MG63 (cell line): ENCODE data around the gene CDC42BPG. TPM values are rescaled to one million over a fixed set of nuclear protein-coding genes. Genes with fewer than 3 reads are reported as not detected.
A peak's percentile ranks its signal among the peaks of the same experiment; 100 is the strongest.

Source experiments
- DNase-seq: peaks from one replicate; pipeline ENCODE4 v3.0.0-alpha.2; 2020
- H3K27me3 ChIP-seq: fragments of 250-450 bp; sonication (Bioruptor Pico); 2 replicates; pipeline ENCODE4 v1.5.1; 2020; ENCODE audit warnings: mild to moderate bottlenecking, moderate library complexity
- H3K36me3 ChIP-seq: fragments of 250-450 bp; sonication (Bioruptor Pico); 2 replicates; pipeline ENCODE4 v1.5.1; 2020; ENCODE audit warnings: mild to moderate bottlenecking, moderate library complexity
- H3K4me3 ChIP-seq: fragments of 250-450 bp; sonication (Bioruptor Pico); 2 replicates; pipeline ENCODE4 v1.5.1; 2020; ENCODE audit warnings: mild to moderate bottlenecking, moderate library complexity
- H3K9me3 ChIP-seq: fragments of 250-450 bp; sonication (Bioruptor Pico); 2 replicates; pipeline ENCODE4 v1.5.1; 2020; ENCODE audit warnings: mild to moderate bottlenecking, moderate library complexity
- total RNA-seq: library from RNA; depleted of rRNA; stranded (reverse); fragments of >200 nt; shearing (Covaris generic); gene quantifications from 2 replicates; pipeline ENCODE4 v1.2.3, GENCODE V29; 2014; ENCODE audit warnings: low replicate concordance; rRNA removed

Gene CDC42BPG
- 0.07 and 0.36 TPM in 2 replicates for total RNA-seq

- DNase-seq, result peak; percentile 76
- H3K36me3 ChIP-seq, result no peaks in the 10 kb centered on the region
- no peaks in the 10 kb centered on the region for H3K27me3 ChIP-seq
- H3K4me3 ChIP-seq, result peak within 1 kb of the TSS; percentile 15; the same call in 1 of the 2 replicates
- no peaks in the 10 kb centered on the region for H3K9me3 ChIP-seq
Measured at GRCh38 chr11:64844330-64845128, at the start of gene CDC42BPG. Gene CDC42BPG, minus strand, starts transcription at chr11:64844653. Its CDS starts 84 bp downstream, at chr11:64844569.

GRCh38 chr11:64893194-64894069 is 49.0 kb upstream of the CDC42BPG start:
- no peak overlapping the region for H3K4me3 ChIP-seq
- H3K36me3 ChIP-seq, result no peaks in the 10 kb centered on the region
- H3K9me3 ChIP-seq, result no peaks in the 10 kb centered on the region
- H3K27me3 ChIP-seq, result no peaks in the 10 kb centered on the region
- DNase-seq, result no peak

- Histone ChIP-seq H3K9me3 (no peaks in the 10 kb centered on the region), H3K36me3 (no peaks in the 10 kb centered on the region), H3K27me3 (no peaks in the 10 kb centered on the region), H3K4me3 (no peak overlapping the region)
- no peak for DNase-seq
Measured at GRCh38 chr11:64892838-64893193, 48.4 kb upstream of the CDC42BPG start.

GRCh38 chr11:64892411-64892831 is 48.0 kb upstream of the CDC42BPG start:
- no peaks in the 10 kb centered on the region for H3K9me3 ChIP-seq
- no peak for DNase-seq
- H3K4me3 ChIP-seq, result no peak overlapping the region
- no peaks in the 10 kb centered on the region for H3K36me3 ChIP-seq
- H3K27me3 ChIP-seq, result no peaks in the 10 kb centered on the region

GRCh38 chr11:64891880-64892279 is 47.4 kb upstream of the CDC42BPG start:
- no peak for DNase-seq
- Histone ChIP-seq H3K27me3 (no peaks in the 10 kb centered on the region), H3K4me3 (no peak overlapping the region), H3K9me3 (no peaks in the 10 kb centered on the region), H3K36me3 (no peaks in the 10 kb centered on the region)

GRCh38 chr11:64891215-64891848 is 46.9 kb upstream of the CDC42BPG start:
- no peak for DNase-seq

GRCh38 chr11:64890522-64890939 is 46.1 kb upstream of the CDC42BPG start:
- H3K27me3 ChIP-seq, result no peaks in the 10 kb centered on the region
- DNase-seq, result no peak
- no peaks in the 10 kb centered on the region for H3K36me3 ChIP-seq
- H3K9me3 ChIP-seq, result no peaks in the 10 kb centered on the region
- no peak overlapping the region for H3K4me3 ChIP-seq

More at GRCh38 chr11:64891215-64891848, 46.9 kb upstream of the CDC42BPG start:
- H3K36me3 ChIP-seq, result no peaks in the 10 kb centered on the region
- H3K9me3 ChIP-seq, result no peaks in the 10 kb centered on the region
- no peaks in the 10 kb centered on the region for H3K27me3 ChIP-seq
- H3K4me3 ChIP-seq, result no peak overlapping the region

GRCh38 chr11:64888729-64889511 is 44.5 kb upstream of the CDC42BPG start:
- peak; percentile 34 for DNase-seq
- H3K27me3 ChIP-seq, result no peaks in the 10 kb centered on the region
- no peaks in the 10 kb centered on the region for H3K36me3 ChIP-seq
- no peak overlapping the region for H3K4me3 ChIP-seq
- H3K9me3 ChIP-seq, result no peaks in the 10 kb centered on the region

GRCh38 chr11:64888406-64888728 is 43.9 kb upstream of the CDC42BPG start:
- no peaks in the 10 kb centered on the region for H3K9me3 ChIP-seq
- no peaks in the 10 kb centered on the region for H3K36me3 ChIP-seq
- no peak for DNase-seq
- H3K4me3 ChIP-seq, result no peak overlapping the region
- H3K27me3 ChIP-seq, result no peaks in the 10 kb centered on the region

GRCh38 chr11:64887757-64888405 is 43.4 kb upstream of the CDC42BPG start:
- Histone ChIP-seq H3K4me3 (no peak overlapping the region), H3K36me3 (no peaks in the 10 kb centered on the region), H3K9me3 (no peaks in the 10 kb centered on the region), H3K27me3 (no peaks in the 10 kb centered on the region)
- peak; percentile 66 for DNase-seq

GRCh38 chr11:64887234-64887756 is 42.8 kb upstream of the CDC42BPG start:
- Histone ChIP-seq H3K4me3 (no peak overlapping the region), H3K36me3 (no peaks in the 10 kb centered on the region), H3K9me3 (no peaks in the 10 kb centered on the region), H3K27me3 (no peaks in the 10 kb centered on the region)
- no peak for DNase-seq

- Histone ChIP-seq H3K36me3 (no peaks in the 10 kb centered on the region), H3K4me3 (no peak overlapping the region), H3K9me3 (no peaks in the 10 kb centered on the region), H3K27me3 (no peaks in the 10 kb centered on the region)
- no peak for DNase-seq
Measured at GRCh38 chr11:64885367-64886286, 41.2 kb upstream of the CDC42BPG start.

- Histone ChIP-seq H3K36me3 (no peaks in the 10 kb centered on the region), H3K4me3 (no peak overlapping the region), H3K27me3 (no peaks in the 10 kb centered on the region), H3K9me3 (no peaks in the 10 kb centered on the region)
- no peak for DNase-seq
Measured at GRCh38 chr11:64884019-64884418, 39.6 kb upstream of the CDC42BPG start.

GRCh38 chr11:64883575-64883974 is 39.1 kb upstream of the CDC42BPG start:
- H3K27me3 ChIP-seq, result no peaks in the 10 kb centered on the region
- no peak overlapping the region for H3K4me3 ChIP-seq
- no peaks in the 10 kb centered on the region for H3K36me3 ChIP-seq
- DNase-seq, result no peak
- H3K9me3 ChIP-seq, result no peaks in the 10 kb centered on the region

GRCh38 chr11:64882243-64882642 is 37.8 kb upstream of the CDC42BPG start:
- Histone ChIP-seq H3K27me3 (no peaks in the 10 kb centered on the region), H3K9me3 (no peaks in the 10 kb centered on the region)
- DNase-seq, result no peak

More at GRCh38 chr11:64882243-64882642, 37.8 kb upstream of the CDC42BPG start:
- no peak overlapping the region for H3K4me3 ChIP-seq
- no peaks in the 10 kb centered on the region for H3K36me3 ChIP-seq
